GM18861 (cell line): Measurements from ENCODE around the gene TFPI2.
A peak's percentile ranks its signal among the peaks of the same experiment; 100 is the strongest.
"Not testable (repeated sequence)": the region's sequence is repeated elsewhere in the genome, so short reads cannot be mapped to it uniquely, and the experiment has no call there.

Experiments used
- ATAC-seq: cut with Tn5 transposase; IDR thresholded peaks from one replicate; pipeline ENCODE4 v1.9.1; 2021; ENCODE audit not compliant: unreplicated experiment

TFPI2 gene

GRCh38 chr7:93890464-93891068 is at the start of gene TFPI2:
Gene TFPI2 (minus strand): TSS chr7:93890753. CDS start chr7:93890678, 75 bp downstream.
- peak; percentile 21 for ATAC-seq

- no peak for ATAC-seq
These were observed 47.7 kb upstream of the TFPI2 start for GRCh38 chr7:93938293-93938692.

- ATAC-seq = no peak
These were observed 47.3 kb upstream of the TFPI2 start for GRCh38 chr7:93937818-93938217.

- ATAC-seq = no peak
These were observed 44.5 kb upstream of the TFPI2 start for GRCh38 chr7:93935102-93935501.

GRCh38 chr7:93933156-93933555 is 42.6 kb upstream of the TFPI2 start:
- ATAC-seq = no peak

GRCh38 chr7:93931655-93932054 is 41.1 kb upstream of the TFPI2 start:
- ATAC-seq = no peak

- ATAC-seq = no peak
These were observed 37.0 kb upstream of the TFPI2 start for GRCh38 chr7:93927585-93927984.

GRCh38 chr7:93926800-93927199 is 36.2 kb upstream of the TFPI2 start:
- no peak for ATAC-seq

GRCh38 chr7:93923942-93924341 is 33.4 kb upstream of the TFPI2 start:
- no peak for ATAC-seq

GRCh38 chr7:93923296-93923695 is 32.7 kb upstream of the TFPI2 start:
- no peak for ATAC-seq

GRCh38 chr7:93921607-93922566 is 31.3 kb upstream of the TFPI2 start, which contains the start of gene GNG11:
Gene GNG11 (plus strand): TSS chr7:93921735. CDS start chr7:93922138, 403 bp downstream.
- peak; percentile 74 for ATAC-seq

- no peak for ATAC-seq
These were observed 30.6 kb upstream of the TFPI2 start for GRCh38 chr7:93921186-93921585.

- no peak for ATAC-seq
These were observed 30.1 kb upstream of the TFPI2 start for GRCh38 chr7:93920496-93921182.

- ATAC-seq = not testable (repeated sequence)
These were observed 25.8 kb upstream of the TFPI2 start for GRCh38 chr7:93916315-93916714.

GRCh38 chr7:93915888-93916287 is 25.3 kb upstream of the TFPI2 start:
- ATAC-seq = peak; percentile 54

GRCh38 chr7:93915206-93915842 is 24.8 kb upstream of the TFPI2 start:
- not testable (repeated sequence) for ATAC-seq

GRCh38 chr7:93914581-93915066 is 24.1 kb upstream of the TFPI2 start:
- ATAC-seq = no peak

GRCh38 chr7:93913197-93913596 is 22.6 kb upstream of the TFPI2 start:
- ATAC-seq = no peak

GRCh38 chr7:93911661-93912060 is 21.1 kb upstream of the TFPI2 start:
- peak; percentile 53 for ATAC-seq

- not testable (repeated sequence) for ATAC-seq
These were observed 20.7 kb upstream of the TFPI2 start for GRCh38 chr7:93911242-93911641.
